OCI-LY7 (cell line): Measurements from ENCODE around the gene CNOT6L.

Experiments used
- CTCF ChIP-seq: fragments of 200-600 bp; sonication (generic); conservative IDR thresholded peaks from 2 replicates; pipeline ENCODE4 v1.5.1; 2014; ENCODE audit warnings: mild to moderate bottlenecking, antibody characterized with exemption, low read length, moderate library complexity, mixed read lengths
- EZH2phosphoT487 ChIP-seq: fragments of 200-600 bp; sonication (generic); IDR thresholded peaks from 2 replicates; pipeline ENCODE4 v1.6.1; 2018; ENCODE audit warnings: low read depth, borderline replicate concordance, mild to moderate bottlenecking, mixed run types, antibody characterized with exemption, low read length, moderate library complexity, mixed read lengths

DNA sequence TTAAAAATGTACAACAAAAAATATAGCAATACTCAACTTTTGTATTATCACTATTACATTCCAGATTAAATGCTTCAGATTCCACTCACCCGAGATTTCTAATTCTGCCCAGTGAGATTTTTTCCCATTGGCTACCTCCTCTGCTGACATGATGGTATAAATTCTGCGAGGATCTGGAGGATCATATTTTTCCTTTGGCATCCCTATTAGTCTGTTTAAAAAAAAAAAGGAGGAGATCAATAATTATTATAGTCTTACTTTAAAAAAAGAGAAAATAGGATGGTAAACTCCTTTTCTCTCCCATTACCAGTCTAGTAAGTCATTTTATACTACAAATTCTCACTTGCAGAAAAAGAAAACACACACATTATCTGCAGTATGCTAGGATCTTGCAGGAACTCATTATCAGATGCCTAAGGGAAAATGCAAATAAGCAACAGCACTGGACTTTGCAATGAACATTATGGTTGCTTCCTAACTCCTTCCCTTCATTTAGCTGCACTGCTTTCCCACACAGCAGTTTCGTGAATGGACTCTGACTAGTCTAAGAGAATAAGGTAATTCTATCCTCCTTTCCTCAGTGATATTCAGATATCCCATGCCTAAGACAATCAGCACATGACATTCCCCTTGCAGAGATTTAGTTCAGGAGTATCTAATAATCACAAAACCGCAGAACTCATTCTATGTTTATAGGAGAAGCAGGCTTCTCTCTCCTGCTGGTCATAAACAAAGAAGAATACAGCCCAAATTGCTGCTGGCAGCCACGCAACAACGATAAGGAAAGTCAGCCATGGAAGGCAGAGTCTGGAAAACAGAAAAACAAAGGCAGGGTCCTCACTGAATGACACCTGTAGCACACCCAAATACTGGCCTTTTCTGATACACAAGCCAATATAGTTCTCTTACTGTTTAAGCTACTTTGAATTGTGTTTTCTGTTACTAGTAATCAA, 42.7 kb downstream of the CNOT6L start:
- TF ChIP-seq CTCF (no peak), EZH2phosphoT487 (no peak)
